Measurements from ENCODE around the gene ANKRD44.

The ANKRD44 gene

DNA sequence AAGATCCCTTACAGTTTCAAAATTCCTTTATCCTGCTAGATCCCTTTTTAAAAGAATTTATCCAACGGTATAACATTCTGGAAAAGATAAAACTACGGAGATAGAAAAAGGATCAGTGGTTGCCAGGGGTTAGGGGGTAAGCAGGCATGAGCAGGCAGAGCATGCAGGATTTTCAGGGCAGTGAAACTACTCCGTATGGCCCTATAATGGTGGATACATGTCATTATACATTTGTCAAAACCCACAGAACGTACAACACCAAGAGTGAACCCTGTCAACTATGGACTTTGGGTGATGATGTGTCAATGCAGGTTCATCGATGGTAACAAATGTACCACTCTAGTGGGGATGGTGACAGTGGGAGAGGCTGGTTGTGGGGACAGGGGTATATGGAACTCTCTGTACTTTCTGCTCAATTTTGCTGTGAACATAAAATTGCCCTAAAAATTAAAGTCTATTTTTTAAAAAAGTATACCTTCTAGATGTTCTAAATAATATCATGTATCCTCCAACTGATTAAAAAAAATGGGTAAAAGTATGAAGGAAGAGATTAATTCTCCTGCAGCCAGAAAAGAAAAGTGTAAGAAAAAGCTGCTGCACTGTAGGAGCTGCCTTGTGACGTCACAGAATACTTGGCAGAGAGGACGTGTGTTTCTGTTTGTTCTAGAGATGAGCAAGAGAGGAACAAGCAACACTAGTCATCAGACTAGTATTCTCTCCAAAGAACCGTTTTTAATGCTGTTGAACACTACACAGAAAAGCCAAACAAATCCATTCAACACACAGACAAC, 23.6 kb downstream of the ANKRD44 start:
- no peak for DNase-seq

DNA sequence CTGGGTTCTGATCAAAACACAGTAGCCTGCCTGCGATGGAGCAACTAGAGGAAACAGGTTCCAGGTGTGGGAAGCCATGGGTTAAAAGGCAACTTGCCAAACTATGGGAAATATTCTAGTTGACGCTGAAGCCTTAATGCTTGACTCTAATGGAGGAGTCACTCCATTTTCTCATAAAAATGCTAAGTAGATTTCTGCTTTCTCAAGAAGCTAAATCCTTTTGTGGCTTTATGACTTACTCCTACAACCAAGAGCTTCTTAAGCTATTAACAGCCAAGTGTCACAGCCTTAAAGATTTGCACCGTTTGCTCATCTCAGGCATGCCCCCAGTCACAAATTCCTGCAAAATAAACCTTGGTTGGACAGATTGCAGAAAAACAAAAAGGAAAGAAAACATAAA, 25.2 kb downstream of the ANKRD44 start:
- peak; percentile 25 for DNase-seq

- DNase-seq: no peak
Measured at GRCh38 chr2:197284956-197285355, 25.6 kb downstream of the ANKRD44 start.

- no peak for DNase-seq
Measured at GRCh38 chr2:197281421-197281820, 29.2 kb downstream of the ANKRD44 start.

DNA sequence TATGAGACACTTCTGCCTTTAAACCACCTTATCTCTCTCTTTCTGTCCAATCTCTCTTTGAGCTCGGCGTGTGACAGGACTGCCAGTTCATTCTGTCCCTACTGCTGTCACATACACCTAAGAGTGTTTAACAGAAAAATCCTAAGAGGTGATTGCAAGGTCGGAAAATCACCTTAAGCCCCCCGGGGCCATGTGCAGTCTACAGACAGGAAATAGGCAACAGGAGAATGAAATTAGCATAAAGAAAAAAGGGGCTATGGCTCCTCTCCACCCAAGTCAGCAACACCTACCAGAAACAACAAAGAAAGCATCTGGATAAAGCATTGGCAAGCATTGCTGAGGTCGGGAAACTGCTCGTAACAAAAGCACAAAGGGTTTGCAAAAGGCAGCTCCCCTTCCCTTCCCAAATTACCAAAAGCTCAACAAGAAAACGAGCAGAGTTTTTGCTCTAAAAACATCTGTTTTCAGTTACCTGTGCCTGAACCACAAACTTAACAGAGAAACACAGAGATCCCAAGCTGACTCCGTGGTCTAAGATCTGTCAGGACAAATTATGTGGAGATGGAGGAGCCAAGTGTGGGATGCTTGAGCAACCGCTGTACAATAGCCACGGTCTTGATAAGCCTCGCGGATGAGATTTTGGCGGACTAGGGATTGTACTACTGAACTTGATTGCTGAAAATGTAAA, 30.4 kb downstream of the ANKRD44 start:
- no peak for DNase-seq

GRCh38 chr2:197278799-197279763, 31.5 kb downstream of the ANKRD44 start:
- no peak for DNase-seq

GRCh38 chr2:197277794-197278193, 32.8 kb downstream of the ANKRD44 start:
- no peak for DNase-seq

- no peak for DNase-seq
Measured at GRCh38 chr2:197276156-197276555, 34.4 kb downstream of the ANKRD44 start.

DNA sequence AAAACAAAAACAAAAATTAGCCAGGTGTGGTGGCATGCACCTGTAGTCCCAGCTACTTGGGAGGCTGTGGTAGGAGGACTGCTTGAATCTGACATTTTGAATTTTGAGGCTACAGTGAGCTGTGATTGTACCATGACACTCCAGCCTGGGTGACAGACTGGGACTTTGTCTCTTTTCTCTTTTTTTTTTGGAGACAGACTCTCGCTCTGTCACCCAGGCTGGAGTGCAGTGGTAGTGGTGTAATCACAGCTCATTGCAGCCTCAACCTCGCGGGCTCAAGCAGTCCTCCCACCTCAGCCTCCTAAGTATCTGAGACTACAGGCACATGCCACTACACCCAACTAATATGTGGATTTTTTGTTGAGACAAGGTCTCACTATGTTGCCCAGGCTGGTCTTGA, 35.6 kb downstream of the ANKRD44 start:
- DNase-seq: no peak

DNA sequence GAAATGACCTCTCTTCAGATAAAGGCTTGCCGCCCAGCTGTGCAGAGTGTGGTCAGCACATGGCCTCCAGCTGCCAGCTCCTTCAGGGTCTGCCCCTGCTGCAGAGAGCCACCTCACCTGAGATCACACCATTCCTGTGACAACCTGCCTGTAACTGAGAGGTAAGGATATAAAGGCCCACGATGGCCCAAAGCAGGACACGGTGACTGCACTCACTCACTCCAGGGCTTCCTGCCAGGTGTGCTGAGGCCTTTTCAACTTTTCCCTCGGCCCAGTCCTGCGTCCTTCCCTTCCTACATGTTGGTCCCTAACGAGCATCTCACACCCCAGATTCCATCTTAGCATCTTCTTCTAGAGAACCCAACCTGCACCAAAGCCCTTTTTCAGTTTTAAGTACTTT, 36.2 kb downstream of the ANKRD44 start:
- no peak for DNase-seq

- DNase-seq: peak; percentile 40
Measured at GRCh38 chr2:197273485-197273884, 37.1 kb downstream of the ANKRD44 start.

- DNase-seq: no peak
Measured at GRCh38 chr2:197270601-197271000, 40.0 kb downstream of the ANKRD44 start.

DNA sequence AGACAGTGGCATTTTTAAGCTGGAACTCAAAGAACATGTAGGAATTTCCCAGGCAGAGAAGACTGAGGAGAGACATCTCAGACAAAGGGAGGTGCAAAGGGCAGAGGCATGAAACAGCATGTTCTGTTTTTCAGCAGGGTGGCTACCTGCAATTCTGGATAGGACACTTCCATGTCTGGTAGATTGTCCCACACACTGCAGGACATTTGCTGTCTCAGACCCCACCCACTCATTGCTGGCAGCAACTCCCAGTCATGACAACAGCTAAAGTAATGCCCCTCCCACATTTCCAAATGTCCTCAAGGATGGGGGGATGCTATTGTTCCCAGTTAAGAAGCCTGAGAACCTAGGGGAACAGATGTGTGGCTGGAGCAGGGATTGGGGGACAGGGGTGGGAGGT, 40.8 kb downstream of the ANKRD44 start:
- DNase-seq: no peak

- no peak for DNase-seq
Measured at GRCh38 chr2:197268786-197269584, 41.6 kb downstream of the ANKRD44 start.

DNA sequence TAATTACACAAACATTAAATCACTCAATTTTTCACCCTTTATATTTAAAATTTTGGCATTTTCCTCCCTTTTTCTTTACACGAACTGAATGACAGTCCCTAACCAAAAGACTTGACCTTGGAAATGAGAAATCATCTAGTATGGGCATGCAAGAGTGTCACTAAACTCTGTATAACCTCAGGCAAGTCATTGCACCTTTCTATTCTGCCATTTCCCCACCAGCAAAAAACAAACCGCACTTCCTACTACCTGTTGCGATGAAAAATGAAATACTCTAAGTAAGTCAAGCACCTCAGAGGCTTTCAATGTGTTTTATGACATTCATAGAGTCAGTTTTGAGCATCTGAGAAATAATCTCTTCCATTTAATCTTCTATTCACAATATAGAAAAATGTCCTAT, 44.1 kb downstream of the ANKRD44 start:
- DNase-seq: no peak

DNA sequence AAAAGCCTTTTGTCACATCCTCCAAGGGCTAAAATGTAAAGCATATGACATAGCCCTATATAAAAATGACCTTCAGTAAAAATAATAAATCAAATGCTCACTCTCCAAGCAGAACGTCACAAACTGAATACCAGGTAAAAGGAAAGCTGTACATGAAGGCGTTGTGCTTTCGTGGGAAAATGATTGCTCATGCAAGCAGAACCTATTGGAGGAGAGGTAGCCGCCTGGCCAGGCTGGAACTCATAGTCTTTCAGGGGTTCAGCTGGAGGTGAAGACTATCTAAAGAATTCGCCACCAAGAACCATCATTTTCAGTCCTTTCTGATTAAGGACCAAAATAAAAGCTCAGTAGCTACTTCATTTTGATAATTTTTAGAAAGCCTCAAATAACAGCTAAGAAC, 44.7 kb downstream of the ANKRD44 start:
- DNase-seq: no peak

DNA sequence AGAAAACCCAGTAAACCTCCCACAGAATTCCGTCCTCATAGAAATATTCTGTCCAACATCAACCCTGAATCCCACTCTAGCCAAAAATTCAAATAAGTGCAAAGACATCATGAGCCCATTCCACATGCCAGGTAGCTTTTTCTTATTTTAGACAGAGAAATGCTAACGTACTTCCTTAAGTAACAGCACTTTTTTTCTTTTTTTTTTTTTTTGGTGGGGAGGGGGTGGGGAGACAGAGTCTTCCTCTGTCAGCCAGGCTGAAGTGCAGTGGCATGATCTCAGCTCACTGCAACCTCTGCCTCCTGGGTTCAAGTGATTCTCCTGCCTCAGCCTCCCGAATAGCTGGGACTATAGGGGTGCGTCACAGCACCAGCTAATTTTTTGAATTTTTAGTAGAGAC, 45.5 kb downstream of the ANKRD44 start:
- DNase-seq: no peak

DNA sequence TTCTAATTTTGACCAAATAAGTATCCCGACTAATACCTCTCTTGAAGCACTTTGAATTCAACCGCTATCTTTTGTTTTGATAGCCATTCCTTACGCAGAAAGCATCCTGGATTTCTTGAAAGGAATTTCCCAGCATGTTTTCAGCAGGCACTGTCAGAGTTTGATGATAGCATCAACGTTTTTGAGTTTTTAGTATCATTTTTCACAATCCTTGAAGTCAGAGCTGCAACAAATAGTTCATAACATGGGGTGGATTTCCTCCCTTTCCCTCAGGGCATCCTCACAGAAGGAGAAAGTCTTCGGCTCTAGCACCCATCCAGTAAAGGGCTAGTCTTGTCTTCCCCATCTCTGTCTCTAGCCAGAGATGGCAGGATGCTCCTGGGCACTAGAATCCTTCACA, 46.2 kb downstream of the ANKRD44 start:
- DNase-seq: no peak

DNA sequence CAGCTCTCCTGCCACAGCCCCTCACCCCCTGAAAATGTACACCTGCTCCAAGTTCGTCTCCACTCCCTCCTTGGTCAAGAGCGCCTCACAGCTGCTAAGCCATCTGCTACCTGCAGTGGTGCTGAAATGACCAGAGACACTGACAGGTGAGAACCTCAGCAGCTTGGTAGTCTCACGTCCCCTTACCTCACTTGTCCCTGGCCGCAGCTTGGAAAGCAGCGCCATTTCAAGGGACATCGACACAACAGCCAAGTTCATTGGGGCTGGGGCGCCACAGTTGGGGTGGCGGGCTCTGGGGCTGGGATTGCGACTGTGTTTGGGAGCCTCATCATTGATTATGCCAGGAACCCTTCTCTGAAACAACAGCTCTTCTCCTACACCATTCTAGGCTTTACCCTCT, 47.5 kb downstream of the ANKRD44 start:
- no peak for DNase-seq

DNA sequence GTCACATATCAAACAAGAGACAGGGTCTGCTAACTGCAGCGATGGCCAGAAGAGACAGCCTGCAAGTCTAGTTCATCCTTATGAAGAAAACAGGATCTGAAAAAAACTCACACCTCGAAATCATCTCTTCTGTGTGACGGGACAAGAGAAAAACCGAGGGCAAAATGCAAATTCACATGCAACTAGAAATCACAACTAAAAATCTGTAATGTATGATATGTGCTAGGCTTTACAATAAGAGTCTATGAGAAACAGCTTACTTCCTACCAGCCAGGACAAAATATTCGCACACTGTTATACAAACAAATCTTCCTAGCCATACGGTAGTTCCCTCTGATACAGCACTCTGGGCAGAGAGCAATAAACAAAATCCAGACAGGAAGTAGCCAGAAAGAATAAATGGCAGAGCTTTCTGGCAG, 48.8 kb downstream of the ANKRD44 start:
- no peak for DNase-seq

DNA sequence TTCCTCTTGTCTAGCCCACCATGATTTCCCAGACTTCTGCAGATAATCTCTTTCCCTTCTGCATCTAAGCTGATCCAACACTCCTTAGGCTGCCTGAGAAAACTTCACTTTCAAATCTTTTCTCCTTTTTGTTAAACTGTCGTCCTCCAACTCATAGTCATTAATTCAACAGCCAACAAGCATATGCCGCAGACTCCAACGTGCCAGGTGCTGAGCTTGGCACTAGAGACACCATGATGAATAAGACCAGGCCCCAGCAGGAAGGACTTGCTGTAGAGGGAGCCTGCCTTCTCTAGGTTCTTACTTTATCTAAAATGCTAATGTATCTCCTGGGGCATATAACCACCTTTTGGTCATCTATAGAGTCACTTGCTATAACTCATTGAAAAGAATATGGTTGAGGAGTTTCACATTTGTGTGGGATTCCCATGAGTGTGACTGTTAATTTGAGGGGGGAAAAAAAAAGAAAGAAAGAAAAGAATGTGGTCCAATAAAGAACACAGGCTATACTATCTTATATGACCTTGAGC, 51.0 kb downstream of the ANKRD44 start:
- no peak for DNase-seq

- no peak for DNase-seq
Measured at GRCh38 chr2:197258580-197258979, 52.0 kb downstream of the ANKRD44 start.
